ENCODE results near the gene GORASP2.

The GORASP2 gene

GRCh38 chr2:171008550-171009205, 79.6 kb downstream of the GORASP2 start:
- DNase-seq: no peak

- DNase-seq: no peak
These were observed 80.3 kb downstream of the GORASP2 start for GRCh38 chr2:171009386-171009785.

- DNase-seq: no peak
These were observed 84.8 kb downstream of the GORASP2 start for GRCh38 chr2:171013851-171014250.

DNA sequence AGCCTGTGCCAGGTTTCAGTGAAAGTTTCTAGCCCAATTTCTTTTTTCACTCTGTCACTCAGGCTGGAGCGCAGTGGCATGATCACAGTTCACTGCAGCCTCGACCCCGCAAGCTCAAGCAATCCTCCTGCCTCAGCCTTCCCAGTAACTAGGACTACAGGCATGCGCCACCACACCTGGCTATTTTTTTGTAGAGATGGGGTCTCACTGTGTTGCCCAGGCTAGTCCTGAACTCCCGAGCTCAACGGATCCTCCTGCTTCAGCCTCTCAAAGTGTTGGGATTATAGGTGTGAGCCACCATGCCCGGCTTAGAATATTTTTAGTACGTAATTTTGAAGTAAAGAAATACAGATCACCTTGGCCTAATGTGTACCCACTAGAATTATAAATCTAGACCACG, 87.1 kb downstream of the GORASP2 start:
- no peak for DNase-seq

All from NCI-H510A (cell line).